Erythroblast (primary cell): Measurements from ENCODE around the gene RCAN2.

Experiments
- GATA1 ChIP-seq: IDR thresholded peaks from 2 replicates; pipeline ENCODE4 v1.6.1; 2011; ENCODE audit warnings: low read depth, mild to moderate bottlenecking, control low read depth, low read length, moderate library complexity
- POLR2A ChIP-seq: IDR thresholded peaks from 2 replicates; pipeline ENCODE4 v1.6.1; 2011; ENCODE audit warnings: mild to moderate bottlenecking, low read length

GRCh38 chr6:46274502-46274901, 216.7 kb downstream of the RCAN2 start:
- TF ChIP-seq POLR2A (no peak), GATA1 (no peak)
